SH-SY5Y (cell line): ENCODE data around the gene GTF2IRD1.

Experiments
- GATA3 ChIP-seq: IDR thresholded peaks from 2 replicates; pipeline ENCODE4 v1.6.1; 2011; ENCODE audit warnings: low read depth, mild to moderate bottlenecking, low read length, moderate library complexity

Gene GTF2IRD1

GRCh38 chr7:74633451-74633921, 179.8 kb downstream of the GTF2IRD1 start:
- no peak for TF ChIP-seq GATA3

- TF ChIP-seq GATA3 = no peak
Observed at GRCh38 chr7:74637745-74638144, 184.0 kb downstream of the GTF2IRD1 start.
